Renal cortex interstitium (tissue), 15 donors: Measurements from ENCODE around the gene RTL3. TPM values are rescaled to one million over a fixed set of nuclear protein-coding genes. Genes with fewer than 3 reads are reported as not detected.
"Not testable (repeated sequence)": the region's sequence is repeated elsewhere in the genome, so short reads cannot be mapped to it uniquely, and the experiment has no call there.

ENCODE experiments used
- DNase-seq, 11 donors: peaks; one replicate each; pipeline ENCODE4 v3.0.0-alpha.2; 2013; ENCODE audit warnings: low read depth in 9 of 11, low spot score in 4 of 11; ENCODE audit errors: extremely low read depth in 1 of 11
- long read RNA-seq, 16 experiments: transcript quantifications; one replicate each; lab custom pipeline, GENCODE V29; 2026
- polyA plus RNA-seq, 3 donors: library from polyadenylated mRNA; unstranded; fragments of 120-200 nt; gene quantifications; one replicate each; pipeline ENCODE4 v1.2.1, GENCODE V29; 2013; ENCODE audit not compliant: insufficient read length in 3 of 3

RTL3 gene, protein sequence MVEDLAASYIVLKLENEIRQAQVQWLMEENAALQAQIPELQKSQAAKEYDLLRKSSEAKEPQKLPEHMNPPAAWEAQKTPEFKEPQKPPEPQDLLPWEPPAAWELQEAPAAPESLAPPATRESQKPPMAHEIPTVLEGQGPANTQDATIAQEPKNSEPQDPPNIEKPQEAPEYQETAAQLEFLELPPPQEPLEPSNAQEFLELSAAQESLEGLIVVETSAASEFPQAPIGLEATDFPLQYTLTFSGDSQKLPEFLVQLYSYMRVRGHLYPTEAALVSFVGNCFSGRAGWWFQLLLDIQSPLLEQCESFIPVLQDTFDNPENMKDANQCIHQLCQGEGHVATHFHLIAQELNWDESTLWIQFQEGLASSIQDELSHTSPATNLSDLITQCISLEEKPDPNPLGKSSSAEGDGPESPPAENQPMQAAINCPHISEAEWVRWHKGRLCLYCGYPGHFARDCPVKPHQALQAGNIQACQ
- not detected for polyA plus RNA-seq
- long read RNA-seq, donor 1: 0 reads
- long read RNA-seq, donor 2: 0 reads
- long read RNA-seq, donor 3: 0 reads
- long read RNA-seq, donor 4: 0 reads
- long read RNA-seq, donor 5, partial matches to known transcripts: 11 of 19 reads
- long read RNA-seq, donor 5, other reads (novel, unspliced or antisense): 8 of 19 reads
- long read RNA-seq, donor 6: 0 reads
- long read RNA-seq, donor 7: 0 reads
- long read RNA-seq, donor 8: 0 reads
- long read RNA-seq, donor 9: 0 reads
- long read RNA-seq, donor 10: 0 reads
- long read RNA-seq, donor 11: 0 reads
- long read RNA-seq, donor 12: 0 reads
- long read RNA-seq, donor 13: 0 reads
- long read RNA-seq, donor 14: 0 reads
- long read RNA-seq, donor 15: 0 reads
- long read RNA-seq, donor 16: 0 reads

DNA sequence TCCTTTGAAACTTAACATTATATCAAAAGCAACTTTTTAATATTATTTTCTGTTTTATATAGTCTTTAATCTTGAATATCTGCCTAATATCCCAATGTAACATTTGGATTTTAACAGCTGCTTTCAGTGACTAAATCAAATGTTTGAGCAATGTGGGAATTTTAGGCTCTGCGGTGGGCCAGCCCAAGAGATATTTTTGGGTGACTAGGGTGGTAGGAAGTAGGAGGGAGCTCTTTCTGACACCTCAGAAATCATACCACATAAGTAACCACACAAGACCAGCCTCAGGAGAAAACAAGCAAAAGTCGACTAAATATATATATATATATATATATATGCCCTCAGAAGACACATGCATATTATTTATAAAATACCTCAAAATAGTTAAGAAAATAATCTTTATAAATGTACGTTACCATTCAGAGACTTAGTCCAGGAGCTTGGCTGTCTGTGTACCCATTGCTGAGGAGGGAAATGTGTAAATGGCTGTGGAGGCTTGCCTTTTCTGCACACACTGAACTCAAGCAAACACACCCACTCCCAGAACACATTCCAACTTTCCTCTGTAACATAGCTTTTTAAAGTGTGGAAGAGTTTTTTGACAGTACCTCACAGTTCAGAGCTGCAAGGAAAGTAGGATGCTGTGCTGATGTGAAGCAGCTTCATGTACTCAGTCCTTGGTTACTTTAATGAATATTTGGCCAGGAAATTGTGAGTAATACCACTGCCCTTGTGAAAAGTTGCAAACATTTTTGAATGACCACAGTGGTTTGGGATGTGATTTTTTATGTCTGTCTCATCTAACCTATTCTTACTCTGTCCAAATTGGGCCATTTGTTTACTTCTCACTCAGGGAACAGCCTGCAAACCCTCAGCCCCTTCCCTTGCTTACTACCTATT is at the start of gene RTL3:
TSS of gene RTL3 (minus strand) at position 484 of the 900 bp plus-strand sequence. CDS start 908 bp downstream, outside the sequence.
- no peak for DNase-seq

DNA sequence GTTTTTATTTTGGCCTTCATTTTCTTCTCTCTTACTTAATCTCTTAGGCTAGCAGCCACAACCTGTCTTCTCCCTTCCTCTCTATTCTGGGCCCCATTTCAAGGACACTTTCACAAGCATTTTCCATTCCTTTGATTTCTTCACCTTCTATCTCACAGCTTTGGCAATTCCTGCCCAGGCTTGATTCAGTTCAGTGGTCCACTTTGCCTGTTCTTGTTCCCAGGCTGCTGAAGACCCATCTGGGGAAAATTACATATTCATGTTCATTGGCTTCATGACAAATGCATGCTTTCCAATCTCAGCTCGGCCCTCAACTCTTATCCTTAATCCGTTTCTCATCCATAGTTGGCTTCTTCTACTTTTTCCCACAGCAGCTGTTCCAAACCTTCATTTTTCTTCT is 49.7 kb upstream of the RTL3 start:
- no peak for DNase-seq

DNA sequence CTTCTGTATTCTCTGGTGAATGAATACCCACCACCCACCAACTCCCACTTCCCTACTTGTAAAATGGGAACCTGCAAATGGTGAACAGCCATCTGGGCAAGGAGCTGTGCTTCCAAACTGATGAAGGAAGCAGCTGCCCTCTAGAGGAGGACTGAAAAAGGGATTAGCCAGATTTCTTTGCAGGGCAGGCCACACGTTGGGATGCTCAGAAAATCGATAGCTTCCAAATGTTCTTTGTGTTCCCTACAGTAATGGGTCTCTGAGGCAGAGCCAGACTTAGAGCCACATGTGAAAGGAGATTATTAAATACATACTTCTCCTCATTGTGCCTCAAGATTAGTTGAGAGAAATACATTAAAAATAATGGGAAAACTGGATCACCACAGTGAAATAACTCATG is 49.1 kb upstream of the RTL3 start:
- no peak for DNase-seq

DNA sequence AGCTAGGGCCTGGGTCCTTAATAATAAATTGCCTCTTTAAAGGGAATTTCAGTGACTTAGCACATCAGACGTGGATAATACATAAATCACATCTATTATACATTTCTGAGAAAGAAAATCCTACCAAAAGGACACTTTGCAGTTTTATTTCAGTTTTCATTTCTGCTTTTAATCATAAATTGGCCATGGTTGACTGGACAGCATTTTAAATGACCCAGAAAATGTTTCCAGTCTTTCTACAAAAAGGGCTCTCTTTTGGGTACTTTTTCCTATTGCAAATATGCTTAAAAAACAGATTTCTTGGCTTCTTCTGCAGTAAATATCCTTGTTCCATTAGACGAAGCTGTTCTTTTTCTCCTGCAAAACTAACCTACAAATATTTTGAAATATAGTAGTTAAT is 46.9 kb upstream of the RTL3 start:
- no peak for DNase-seq

DNA sequence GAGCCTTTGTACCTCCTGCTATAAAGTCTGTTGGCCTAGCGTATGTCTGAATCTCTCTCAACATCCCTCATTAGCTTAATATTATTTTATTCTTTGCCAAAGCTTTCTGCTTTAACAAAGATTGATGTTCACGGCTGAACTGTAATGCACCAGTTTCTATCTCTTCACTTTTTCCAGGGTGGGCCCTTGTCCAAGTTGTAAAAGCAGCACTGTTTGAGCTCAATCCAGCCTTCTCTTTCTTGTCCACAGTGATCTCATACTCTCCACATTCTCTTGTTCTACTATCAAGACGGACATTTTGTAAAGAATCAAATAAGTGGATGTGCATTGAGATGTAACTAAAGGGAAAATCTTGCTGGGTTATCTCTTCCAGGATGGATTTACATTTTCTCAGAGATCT is 34.4 kb upstream of the RTL3 start:
- peak in 1 of 11 donors; percentile 3 for DNase-seq

DNA sequence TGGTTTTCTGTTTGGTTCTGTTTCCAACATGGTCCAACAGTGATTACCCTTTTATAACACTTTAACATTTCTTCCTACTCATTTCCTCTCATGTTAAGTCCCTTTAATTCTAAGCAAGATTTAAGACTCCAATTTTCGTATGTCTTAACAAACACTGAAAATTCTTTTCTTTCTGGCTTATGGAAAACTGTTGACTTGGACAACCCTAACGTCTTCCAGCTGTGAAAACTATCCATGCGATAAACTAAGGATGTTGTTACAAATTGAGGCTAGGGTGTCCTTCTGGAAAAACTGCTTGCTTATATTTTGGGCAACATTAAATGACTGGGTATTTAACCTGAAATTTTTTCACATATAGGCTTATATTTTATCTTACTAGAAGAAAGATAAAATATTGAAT is 33.9 kb upstream of the RTL3 start:
- DNase-seq: peak in 8 of 11 donors; percentile 3 to 18 (median 8)

DNA sequence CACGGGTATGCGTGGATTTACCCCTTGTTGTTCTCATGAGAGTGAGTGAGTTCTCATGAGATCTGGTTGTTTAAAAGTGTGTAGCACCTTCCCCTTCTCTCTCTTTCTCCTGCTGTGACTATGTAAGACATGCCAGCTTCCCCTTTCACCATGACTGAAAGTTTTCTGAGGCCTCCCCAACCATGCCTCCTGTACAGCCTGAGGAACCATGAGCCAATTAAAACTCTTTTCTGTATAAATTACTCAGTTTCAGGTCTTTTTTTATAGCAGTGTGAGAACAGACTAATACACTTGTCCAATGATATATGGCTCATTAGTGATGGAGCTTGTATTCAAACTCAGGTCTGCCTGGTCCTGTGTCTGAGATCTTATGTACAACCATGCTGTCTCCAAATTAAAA is 28.5 kb upstream of the RTL3 start:
- DNase-seq: no peak

DNA sequence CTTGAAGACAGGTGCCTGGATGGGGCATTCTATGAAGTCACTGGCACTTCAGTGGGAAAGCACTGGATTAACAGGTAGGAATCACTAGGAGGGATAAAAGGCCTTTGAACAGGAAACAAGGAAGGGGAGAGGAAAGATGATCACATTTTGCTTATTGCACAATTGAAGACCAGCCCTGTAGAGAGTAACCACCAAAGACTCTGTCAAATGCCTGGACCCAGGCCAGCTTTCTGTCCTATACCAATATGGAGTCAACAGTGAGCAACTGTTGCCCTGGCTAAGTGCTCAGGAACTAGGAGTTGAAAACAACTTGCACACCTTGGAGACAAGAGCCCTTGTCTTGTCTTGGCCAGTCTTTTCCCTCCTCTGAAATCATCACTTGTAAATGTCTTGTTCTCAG is 14.1 kb upstream of the RTL3 start:
- DNase-seq: no peak

DNA sequence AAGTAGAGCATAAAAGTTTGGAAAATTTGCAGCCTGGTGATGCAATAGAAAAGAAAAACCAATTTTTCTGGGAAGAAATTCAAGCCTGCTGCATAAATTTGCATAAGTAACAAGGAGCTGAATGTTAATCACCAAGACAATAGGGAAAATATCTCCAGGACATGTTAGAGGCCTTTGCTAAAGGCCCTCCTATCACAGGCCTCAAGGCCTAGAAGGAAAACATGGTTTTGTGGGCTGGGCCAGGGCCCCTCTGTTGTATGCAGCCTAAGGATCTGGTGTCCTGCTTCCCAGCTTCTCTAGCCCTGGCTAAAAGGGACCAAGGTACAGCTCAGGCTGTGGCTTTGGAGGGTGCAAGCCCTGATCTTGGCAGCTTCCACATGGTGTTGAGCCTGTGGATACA is 6.2 kb upstream of the RTL3 start:
- no peak for DNase-seq

DNA sequence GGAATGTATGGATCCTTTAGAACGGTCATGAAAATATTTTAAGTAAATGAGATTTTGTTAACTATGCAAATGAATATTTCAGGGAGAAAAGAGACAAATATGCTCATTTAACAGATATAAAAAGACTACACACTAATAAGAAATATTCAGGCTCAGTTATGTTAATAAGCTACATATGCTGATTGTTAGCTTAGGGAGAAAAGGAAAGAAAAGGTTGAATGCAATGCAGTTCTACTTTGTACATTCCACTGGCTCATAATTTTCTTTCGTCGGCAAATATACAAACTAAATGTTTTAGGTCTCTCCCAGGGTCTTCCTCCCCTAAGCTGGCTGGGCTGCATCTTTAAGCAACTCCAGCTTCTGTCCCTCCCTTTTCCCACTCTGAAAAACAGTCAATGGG is 2.7 kb upstream of the RTL3 start:
- DNase-seq: no peak

DNA sequence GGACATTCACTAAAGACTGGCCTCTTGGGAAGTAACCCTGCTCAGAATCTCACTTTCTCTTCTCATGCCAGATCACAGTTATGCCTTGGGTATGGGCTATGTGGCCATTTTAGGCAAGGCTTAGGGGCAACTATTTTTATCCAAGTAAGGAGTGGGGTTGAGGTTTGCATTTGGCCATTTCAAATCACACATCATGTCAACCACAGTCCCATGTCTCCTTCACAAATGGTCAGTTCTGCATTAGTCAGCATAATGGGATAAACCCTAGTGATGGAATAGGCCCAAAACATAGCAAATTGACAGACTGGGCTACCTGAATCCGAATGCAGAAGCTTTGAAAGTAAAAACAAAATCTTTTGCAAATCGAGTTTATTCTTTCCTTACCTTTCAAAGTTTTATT is 827 bp upstream of the RTL3 start:
- no peak for DNase-seq

DNA sequence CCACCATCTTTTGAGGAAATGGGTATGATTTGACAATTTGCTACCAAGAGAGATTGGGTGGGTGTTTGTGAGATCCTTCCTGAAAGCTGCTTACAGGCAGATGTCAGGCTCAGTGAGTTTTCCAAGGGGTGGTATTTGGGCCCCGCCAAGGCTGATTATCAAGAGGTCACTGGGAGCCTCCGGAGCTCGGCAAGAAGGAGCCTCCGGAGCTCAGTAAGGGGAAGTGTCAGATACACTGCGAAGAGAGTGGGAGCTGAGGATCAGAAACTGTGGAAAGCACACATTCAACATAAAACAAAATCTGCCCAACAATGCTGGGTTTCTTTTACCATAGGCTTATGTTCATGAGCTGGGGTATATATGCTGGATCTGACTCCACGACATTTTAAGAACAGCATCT is 714 bp downstream of the RTL3 start:
- no peak for DNase-seq

DNA sequence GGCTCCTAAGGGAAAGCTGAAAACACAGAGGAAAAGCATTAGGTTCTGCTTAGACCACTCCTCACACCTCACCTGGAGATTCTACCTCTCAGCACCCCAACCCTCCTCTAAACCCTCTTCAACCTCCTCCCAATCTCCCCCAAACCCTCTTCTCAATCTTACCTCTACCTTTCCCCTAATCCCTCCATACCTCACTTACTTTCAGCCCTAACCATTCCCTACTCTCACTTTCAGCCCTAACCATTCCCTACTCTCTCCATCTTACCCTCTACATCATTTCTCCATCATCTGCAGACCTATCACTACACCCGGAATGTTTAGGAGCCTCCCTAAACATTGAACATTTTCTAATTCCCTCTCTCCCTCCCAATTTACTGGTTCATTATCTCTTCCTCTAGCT is 3.5 kb downstream of the RTL3 start:
- no peak for DNase-seq

DNA sequence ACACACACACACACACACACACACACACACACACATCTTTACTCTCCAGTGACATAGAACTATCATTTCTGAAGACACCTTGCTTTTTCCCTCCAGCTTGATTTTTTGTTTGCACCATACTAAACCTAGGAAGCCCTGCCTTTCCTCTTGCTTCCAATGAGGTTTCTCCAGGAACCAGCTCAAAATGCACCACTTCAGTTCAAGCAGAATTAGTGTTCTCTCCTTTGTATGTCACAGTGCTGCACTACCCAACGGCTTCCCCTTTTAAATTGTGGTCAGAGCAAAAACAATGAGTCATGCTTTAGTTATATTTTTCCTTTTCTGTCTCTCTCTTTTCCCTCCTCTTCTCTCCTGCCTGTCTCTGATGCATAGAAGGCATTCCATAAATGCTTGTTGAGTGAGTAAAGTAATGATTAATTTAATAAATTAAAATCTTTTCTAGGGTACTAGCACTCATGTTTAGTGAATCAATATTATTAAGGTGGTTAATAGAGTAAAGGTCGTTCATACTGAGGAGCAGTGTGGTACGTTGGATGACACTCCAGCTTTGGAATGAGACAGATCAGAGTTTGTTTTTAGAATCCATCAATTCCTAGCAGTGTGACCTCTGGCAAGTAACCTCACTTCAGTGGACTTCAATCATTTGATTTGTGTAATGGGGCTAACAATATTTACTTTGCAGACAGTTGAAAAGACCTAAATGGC is 5.9 kb downstream of the RTL3 start:
- DNase-seq: no peak

DNA sequence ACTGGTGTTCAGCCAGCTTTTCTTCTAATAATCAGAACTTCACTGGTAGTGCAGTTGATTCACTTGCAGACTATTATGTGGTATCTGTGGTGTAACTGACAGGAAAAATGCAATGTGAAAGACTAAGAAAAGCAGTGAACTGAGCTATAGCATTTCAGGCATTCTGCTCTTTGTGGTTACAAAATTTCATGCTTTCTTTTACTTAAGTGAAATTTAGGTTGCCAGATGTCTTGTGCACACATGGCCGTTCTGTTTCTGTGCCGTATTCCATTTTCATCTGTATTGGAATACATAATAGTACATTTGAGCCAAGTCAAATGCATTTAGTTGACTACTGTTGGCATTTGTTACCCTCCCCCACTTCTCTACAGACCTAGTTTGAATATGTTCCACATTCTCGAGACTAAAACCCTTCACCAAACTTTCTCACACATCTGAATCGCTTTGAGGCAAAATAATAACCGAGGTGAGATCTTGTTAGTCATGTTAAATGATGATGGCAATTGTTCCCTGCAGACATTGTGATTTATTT is 8.2 kb downstream of the RTL3 start:
- no peak for DNase-seq

DNA sequence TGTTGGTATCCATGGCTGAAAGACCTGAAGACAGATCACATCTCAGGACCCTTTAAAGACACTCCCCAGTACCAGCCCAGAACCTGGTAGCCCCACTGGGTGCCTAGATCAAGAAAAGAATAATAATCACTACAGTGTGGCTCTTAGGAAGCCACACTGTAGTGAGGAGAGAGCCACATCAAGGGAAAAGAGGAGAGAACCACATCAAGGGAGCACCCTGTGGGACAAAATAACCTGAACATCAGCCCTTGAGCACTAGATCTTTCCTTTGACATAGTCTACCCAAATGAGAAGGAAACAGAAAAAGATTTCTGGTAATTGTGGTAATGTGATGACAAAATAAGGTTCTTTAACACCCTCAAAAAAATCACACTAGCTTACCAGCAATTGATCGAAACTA is 15.3 kb downstream of the RTL3 start:
- no peak for DNase-seq

DNA sequence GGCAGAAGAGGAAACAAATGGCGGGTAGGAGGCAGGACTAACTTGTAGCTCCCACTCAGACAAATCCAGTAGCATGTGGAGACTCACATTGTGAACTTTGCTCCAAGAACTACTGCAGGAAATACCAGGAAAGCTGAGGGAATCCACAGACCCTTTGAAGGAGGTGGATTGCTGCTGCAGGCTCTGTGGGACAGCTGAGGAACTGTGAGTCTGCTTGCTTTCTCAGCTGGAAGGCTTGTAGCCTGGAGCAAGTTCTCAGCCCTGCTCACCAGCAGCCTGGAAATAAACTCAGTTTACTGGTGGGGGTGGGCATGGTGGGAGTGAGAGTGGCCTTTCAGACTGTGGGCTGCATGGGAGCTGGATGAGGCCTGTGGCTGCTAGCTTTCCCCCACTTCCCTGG is 16.0 kb downstream of the RTL3 start:
- peak in 3 of 11 donors; percentile 17 to 26 (median 18) for DNase-seq

DNA sequence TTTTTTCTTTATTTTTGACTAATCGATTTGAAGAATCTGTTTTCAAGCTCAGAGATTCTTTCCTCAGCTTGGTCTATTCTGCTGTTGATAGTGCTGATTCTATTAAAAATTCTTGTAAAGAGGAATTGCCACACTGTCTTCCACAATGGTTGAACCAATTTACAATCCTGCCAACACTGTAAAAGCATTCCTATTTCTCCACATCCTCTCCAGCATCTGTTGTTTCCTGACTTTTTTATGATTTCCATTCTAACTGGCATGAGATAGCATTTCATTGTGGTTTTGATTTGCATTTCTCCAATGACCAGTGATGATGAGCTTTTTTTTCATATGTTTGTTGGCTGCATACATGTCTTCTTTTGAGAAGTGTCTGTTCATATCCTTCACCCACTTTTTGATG is 23.0 kb downstream of the RTL3 start:
- not testable (repeated sequence) for DNase-seq
